WI38 (cell line): ENCODE measurements around the gene USP33.
"Not testable (repeated sequence)": the region's sequence is repeated elsewhere in the genome, so short reads cannot be mapped to it uniquely, and the experiment has no call there.

Experiments
- H3K4me3 ChIP-seq: 2 replicates; pipeline ENCODE4 v1.5.1; 2011; ENCODE audit warnings: low read depth, mild to moderate bottlenecking, control low read depth, low read length
- TF ChIP-seq, protein P1 (sequence below): IDR thresholded peaks from 2 replicates; pipeline ENCODE4 v1.5.1; 2012; ENCODE audit warnings: low read depth, mild to moderate bottlenecking, control low read depth, low read length

USP33 gene

DNA sequence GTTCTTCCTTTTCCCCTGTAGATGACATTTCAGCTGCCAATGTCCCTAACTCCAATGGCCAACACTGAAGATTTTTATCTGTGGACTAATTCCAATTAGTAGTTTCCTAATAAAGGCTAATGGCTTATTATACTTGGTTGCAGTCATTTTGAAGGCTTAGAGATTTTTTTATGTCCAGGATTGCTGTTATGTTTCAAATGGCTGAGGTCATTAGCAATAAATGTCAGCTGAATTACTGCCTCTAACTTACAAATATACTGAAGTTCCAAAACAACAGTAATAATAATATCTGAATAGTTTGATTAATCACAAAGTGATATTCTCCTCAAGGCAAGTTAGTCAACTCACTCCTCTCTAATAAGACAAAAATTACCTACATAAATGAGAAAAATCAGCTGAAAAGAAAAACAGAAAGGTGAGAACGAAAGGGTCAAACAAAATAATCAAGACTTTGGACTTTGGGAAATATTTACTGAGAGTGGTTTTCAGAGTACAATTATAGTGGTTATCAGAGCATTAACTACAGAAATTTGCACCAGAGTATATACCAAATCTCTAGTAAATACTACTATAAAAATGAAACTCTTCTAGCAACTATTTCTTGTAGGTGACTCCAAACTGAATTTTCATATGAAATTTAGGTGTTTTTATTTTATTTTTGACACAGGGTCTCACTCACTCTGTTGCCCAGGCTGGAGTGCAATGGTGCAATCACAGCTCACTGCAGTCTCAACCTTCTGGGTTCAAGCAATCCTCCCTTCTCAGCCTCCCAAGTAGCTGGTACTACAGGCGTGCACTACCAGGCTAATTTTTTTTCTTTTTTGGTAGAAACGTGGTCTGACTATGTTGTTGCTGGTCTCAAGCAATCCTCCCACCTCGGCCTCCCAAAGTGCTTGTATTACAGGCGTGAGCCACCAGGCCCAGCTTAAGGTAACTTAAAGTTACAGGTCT, 80.7 kb downstream of the USP33 start:
- no peak overlapping the region for H3K4me3 ChIP-seq
- TF ChIP-seq, protein P1, sequence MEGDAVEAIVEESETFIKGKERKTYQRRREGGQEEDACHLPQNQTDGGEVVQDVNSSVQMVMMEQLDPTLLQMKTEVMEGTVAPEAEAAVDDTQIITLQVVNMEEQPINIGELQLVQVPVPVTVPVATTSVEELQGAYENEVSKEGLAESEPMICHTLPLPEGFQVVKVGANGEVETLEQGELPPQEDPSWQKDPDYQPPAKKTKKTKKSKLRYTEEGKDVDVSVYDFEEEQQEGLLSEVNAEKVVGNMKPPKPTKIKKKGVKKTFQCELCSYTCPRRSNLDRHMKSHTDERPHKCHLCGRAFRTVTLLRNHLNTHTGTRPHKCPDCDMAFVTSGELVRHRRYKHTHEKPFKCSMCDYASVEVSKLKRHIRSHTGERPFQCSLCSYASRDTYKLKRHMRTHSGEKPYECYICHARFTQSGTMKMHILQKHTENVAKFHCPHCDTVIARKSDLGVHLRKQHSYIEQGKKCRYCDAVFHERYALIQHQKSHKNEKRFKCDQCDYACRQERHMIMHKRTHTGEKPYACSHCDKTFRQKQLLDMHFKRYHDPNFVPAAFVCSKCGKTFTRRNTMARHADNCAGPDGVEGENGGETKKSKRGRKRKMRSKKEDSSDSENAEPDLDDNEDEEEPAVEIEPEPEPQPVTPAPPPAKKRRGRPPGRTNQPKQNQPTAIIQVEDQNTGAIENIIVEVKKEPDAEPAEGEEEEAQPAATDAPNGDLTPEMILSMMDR: no peak

DNA sequence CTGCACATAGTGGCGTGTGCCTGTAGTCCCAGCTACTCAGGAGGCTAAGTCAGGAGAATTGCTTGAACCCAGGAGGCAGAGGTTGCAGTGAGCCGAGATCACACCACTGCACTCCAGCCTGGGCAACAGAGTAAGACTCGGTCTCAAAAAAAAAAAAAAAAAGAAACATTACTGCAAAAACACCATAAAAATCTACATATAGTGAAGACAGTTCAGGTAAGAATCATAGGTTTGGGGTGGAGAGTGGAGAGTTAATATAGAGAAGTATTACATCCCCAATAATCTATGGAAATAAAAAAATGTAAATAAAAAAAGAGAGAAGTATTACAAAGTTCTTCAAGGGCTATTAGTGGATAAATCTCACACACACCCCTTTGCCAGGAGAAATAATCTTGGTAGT, 84.8 kb downstream of the USP33 start:
- H3K4me3 ChIP-seq: not testable (repeated sequence)

DNA sequence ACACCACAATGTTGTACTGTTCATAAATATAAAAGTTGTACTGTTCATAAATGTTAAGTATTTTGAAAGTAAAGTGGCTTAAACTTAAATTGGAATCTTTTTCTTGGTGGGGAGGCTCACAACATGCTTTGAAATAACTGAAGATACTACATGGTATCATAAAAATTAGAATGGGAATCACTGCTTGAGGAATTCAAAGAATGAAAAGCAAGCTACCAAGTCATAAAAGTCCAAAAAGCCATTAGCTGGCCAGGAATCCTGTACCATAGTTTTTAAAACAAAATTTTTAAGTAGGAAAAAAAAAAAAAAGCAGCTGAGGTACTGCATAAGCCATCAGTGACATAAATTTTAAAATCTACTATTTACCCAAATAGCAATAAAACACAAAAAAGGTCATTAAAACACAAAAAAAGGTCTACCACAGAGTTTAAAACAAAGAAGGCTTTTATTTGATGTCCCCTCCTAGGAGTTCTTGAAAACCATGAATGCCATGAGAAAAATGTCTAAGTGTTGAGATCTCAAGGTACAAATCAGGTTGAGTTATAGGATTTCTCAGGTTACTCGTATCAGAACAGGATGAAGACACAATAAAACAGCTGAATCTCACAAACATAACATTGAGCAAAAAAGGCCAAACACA, 85.8 kb downstream of the USP33 start:
- no peak overlapping the region for H3K4me3 ChIP-seq
- TF ChIP-seq, protein P1: no peak

DNA sequence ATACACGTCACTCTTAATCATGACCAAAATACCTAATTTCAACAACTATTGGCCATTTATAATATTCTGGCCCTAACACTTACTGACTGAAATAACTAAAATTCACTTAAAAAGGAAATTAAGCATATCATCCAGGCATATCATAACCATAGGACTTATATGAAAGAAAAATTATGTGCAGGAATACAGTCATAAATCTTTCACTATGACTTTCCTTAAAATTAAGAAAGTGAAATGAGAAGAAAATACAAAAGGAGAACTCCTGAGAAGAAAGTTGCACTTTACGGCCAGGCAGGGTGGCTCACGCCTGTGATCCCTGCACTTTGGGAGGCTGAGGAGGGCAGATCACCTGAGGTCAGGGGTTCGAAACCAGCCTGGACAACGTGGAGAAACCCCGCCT, 86.6 kb downstream of the USP33 start:
- TF ChIP-seq, protein P1: no peak
- no peak overlapping the region for H3K4me3 ChIP-seq

DNA sequence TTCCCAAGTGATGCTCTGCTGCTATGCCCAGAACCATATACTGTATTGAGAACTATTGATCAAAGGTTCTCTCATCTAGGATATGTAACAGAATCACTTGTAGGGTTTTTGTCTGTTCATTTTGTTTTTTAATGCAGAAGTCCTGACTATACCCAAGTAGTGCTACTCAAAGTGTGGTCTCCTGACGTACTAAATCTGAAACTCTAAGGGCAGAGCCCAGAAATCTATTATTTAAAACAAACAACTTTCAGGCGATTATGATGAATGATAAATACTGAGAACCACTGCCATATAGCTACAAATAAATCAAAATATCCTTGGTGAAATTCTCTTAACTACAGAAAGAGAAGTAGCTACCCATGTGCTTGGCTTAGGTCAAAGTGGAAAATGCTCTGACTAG, 87.3 kb downstream of the USP33 start:
- H3K4me3 ChIP-seq: peak overlapping the region; percentile 18; the same call in 1 of the 2 replicates

DNA sequence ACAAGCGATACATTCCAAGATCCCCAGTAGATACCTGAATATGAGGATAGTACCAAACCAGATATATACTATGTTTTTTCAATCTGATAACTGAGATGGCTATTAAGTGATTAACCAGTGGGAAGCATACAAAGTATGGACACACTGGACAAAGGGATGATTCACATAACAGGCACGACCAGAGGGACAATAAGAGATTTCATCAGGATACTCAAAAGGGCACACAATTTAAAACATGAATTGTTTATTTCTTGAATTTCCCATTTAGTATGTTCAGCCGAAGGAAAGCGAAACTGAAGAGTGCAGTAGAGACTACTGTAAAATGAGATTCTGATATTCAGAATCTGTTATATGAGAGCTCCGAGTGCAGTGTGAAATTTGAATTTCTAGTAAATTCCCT, 87.8 kb downstream of the USP33 start:
- TF ChIP-seq, protein P1: no peak
- H3K4me3 ChIP-seq: peak overlapping the region; percentile 19; the same call in 1 of the 2 replicates

More for the DNA sequence above, 87.3 kb downstream of the USP33 start:
- TF ChIP-seq, protein P1: no peak

DNA sequence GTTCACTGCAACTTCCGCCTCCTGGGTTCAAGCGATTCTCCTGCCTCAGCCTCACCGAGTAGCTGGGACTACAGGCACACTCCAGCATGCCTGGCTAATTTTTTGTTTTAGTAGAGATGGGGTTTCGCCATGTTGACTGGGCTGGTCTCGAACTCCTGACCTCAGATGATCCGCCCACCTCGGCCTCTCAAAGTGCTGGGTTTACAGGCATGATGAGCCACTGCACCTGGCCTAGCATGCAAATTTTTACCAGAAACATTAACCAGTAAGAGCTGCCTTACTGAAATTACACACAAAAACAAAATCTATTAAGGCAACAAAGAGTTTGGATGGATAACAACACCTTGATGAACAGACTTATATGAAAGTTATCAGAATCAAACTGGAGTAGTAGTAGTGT, 89.3 kb downstream of the USP33 start:
- no peak overlapping the region for H3K4me3 ChIP-seq
- TF ChIP-seq, protein P1: no peak
